ENCODE measurements around the gene TBC1D2B.
"Not testable (repeated sequence)": the region's sequence is repeated elsewhere in the genome, so short reads cannot be mapped to it uniquely, and the experiment has no call there.

TBC1D2B gene

GRCh38 chr15:78002996-78003395 is 74.5 kb downstream of the TBC1D2B start:
- Histone ChIP-seq H3K36me3 (ENCODE audit: control insufficient read depth, insufficient read depth, low read length) (no peaks in the 10 kb centered on the region), H3K4me3 (ENCODE audit: low read length) (no peak overlapping the region), H3K27me3 (ENCODE audit: control insufficient read depth, insufficient read depth, low read length) (no peaks in the 10 kb centered on the region), H3K9me3 (ENCODE audit: control insufficient read depth, insufficient read depth, low read length) (no peaks in the 10 kb centered on the region), H3K27ac (ENCODE audit: low read length) (no peak overlapping the region), H3K4me1 (ENCODE audit: control insufficient read depth, insufficient read depth, low read length) (no peaks in the 10 kb centered on the region; the same call in 1 of the 2 replicates)
- DNase-seq (ENCODE audit: low read depth, low spot score): no peak
- WGBS (ENCODE audit: insufficient coverage, insufficient read length): no CpG with 5 or more reads among the region's 7 CpGs

- no CpG with 5 or more reads among the region's 4 CpGs for WGBS (ENCODE audit: insufficient coverage, insufficient read length)
- no peaks in the 10 kb centered on the region for H3K36me3 ChIP-seq (ENCODE audit: control insufficient read depth, insufficient read depth, low read length)
- no peaks in the 10 kb centered on the region; the same call in 1 of the 2 replicates for H3K4me1 ChIP-seq (ENCODE audit: control insufficient read depth, insufficient read depth, low read length)
- H3K4me3 ChIP-seq (ENCODE audit: low read length): no peak overlapping the region
- no peaks in the 10 kb centered on the region for H3K27me3 ChIP-seq (ENCODE audit: control insufficient read depth, insufficient read depth, low read length)
- H3K27ac ChIP-seq (ENCODE audit: low read length): no peak overlapping the region
- DNase-seq (ENCODE audit: low read depth, low spot score): no peak
- no peaks in the 10 kb centered on the region for H3K9me3 ChIP-seq (ENCODE audit: control insufficient read depth, insufficient read depth, low read length)
Observed at GRCh38 chr15:78001656-78002055, 75.9 kb downstream of the TBC1D2B start.

GRCh38 chr15:78000927-78001249 is 76.6 kb downstream of the TBC1D2B start:
- Histone ChIP-seq H3K36me3 (ENCODE audit: control insufficient read depth, insufficient read depth, low read length) (no peaks in the 10 kb centered on the region), H3K4me3 (ENCODE audit: low read length) (no peak overlapping the region), H3K27me3 (ENCODE audit: control insufficient read depth, insufficient read depth, low read length) (no peaks in the 10 kb centered on the region), H3K27ac (ENCODE audit: low read length) (no peak overlapping the region), H3K9me3 (ENCODE audit: control insufficient read depth, insufficient read depth, low read length) (no peaks in the 10 kb centered on the region), H3K4me1 (ENCODE audit: control insufficient read depth, insufficient read depth, low read length) (no peaks in the 10 kb centered on the region; the same call in 1 of the 2 replicates)
- WGBS (ENCODE audit: insufficient coverage, insufficient read length): no CpG with 5 or more reads among the region's 6 CpGs
- no peak for DNase-seq (ENCODE audit: low read depth, low spot score)

- no peaks in the 10 kb centered on the region for H3K36me3 ChIP-seq (ENCODE audit: control insufficient read depth, insufficient read depth, low read length)
- DNase-seq (ENCODE audit: low read depth, low spot score): peak; percentile 86
- WGBS (ENCODE audit: insufficient coverage, insufficient read length): no CpG with 5 or more reads among the region's 24 CpGs
- no peak overlapping the region for H3K27ac ChIP-seq (ENCODE audit: low read length)
- no peak overlapping the region for H3K4me3 ChIP-seq (ENCODE audit: low read length)
- no peaks in the 10 kb centered on the region; the same call in 1 of the 2 replicates for H3K4me1 ChIP-seq (ENCODE audit: control insufficient read depth, insufficient read depth, low read length)
- no peaks in the 10 kb centered on the region for H3K9me3 ChIP-seq (ENCODE audit: control insufficient read depth, insufficient read depth, low read length)
- H3K27me3 ChIP-seq (ENCODE audit: control insufficient read depth, insufficient read depth, low read length): no peaks in the 10 kb centered on the region
Observed at GRCh38 chr15:78000091-78000926, 77.2 kb downstream of the TBC1D2B start.

GRCh38 chr15:77999486-77999885 is 78.0 kb downstream of the TBC1D2B start:
- no peak overlapping the region for H3K27ac ChIP-seq (ENCODE audit: low read length)
- no peaks in the 10 kb centered on the region for H3K9me3 ChIP-seq (ENCODE audit: control insufficient read depth, insufficient read depth, low read length)
- no peak overlapping the region for H3K4me3 ChIP-seq (ENCODE audit: low read length)
- no CpG with 5 or more reads among the region's 15 CpGs for WGBS (ENCODE audit: insufficient coverage, insufficient read length)
- no peak for DNase-seq (ENCODE audit: low read depth, low spot score)
- H3K4me1 ChIP-seq (ENCODE audit: control insufficient read depth, insufficient read depth, low read length): no peaks in the 10 kb centered on the region; the same call in 1 of the 2 replicates
- H3K36me3 ChIP-seq (ENCODE audit: control insufficient read depth, insufficient read depth, low read length): no peaks in the 10 kb centered on the region
- no peaks in the 10 kb centered on the region for H3K27me3 ChIP-seq (ENCODE audit: control insufficient read depth, insufficient read depth, low read length)

- Histone ChIP-seq H3K4me3 (ENCODE audit: low read length) (no peak overlapping the region), H3K27me3 (ENCODE audit: control insufficient read depth, insufficient read depth, low read length) (no peaks in the 10 kb centered on the region), H3K27ac (ENCODE audit: low read length) (no peak overlapping the region), H3K36me3 (ENCODE audit: control insufficient read depth, insufficient read depth, low read length) (no peaks in the 10 kb centered on the region), H3K4me1 (ENCODE audit: control insufficient read depth, insufficient read depth, low read length) (no peaks in the 10 kb centered on the region; the same call in 1 of the 2 replicates), H3K9me3 (ENCODE audit: control insufficient read depth, insufficient read depth, low read length) (no peaks in the 10 kb centered on the region)
- no peak for DNase-seq (ENCODE audit: low read depth, low spot score)
- no CpG with 5 or more reads among the region's 8 CpGs for WGBS (ENCODE audit: insufficient coverage, insufficient read length)
Observed at GRCh38 chr15:77998592-77998991, 78.9 kb downstream of the TBC1D2B start.

GRCh38 chr15:77997761-77998554 is 79.6 kb downstream of the TBC1D2B start:
- H3K27me3 ChIP-seq (ENCODE audit: control insufficient read depth, insufficient read depth, low read length); DNase-seq (ENCODE audit: low read depth, low spot score); H3K4me3 ChIP-seq (ENCODE audit: low read length); H3K4me1 ChIP-seq (ENCODE audit: control insufficient read depth, insufficient read depth, low read length); H3K9me3 ChIP-seq (ENCODE audit: control insufficient read depth, insufficient read depth, low read length); H3K27ac ChIP-seq (ENCODE audit: low read length); H3K36me3 ChIP-seq (ENCODE audit: control insufficient read depth, insufficient read depth, low read length): not testable (repeated sequence)
- no CpG with 5 or more reads among the region's 23 CpGs for WGBS (ENCODE audit: insufficient coverage, insufficient read length)

GRCh38 chr15:77997221-77997620 is 80.3 kb downstream of the TBC1D2B start:
- not testable (repeated sequence) for H3K27me3 ChIP-seq (ENCODE audit: control insufficient read depth, insufficient read depth, low read length); DNase-seq (ENCODE audit: low read depth, low spot score); H3K4me3 ChIP-seq (ENCODE audit: low read length); H3K4me1 ChIP-seq (ENCODE audit: control insufficient read depth, insufficient read depth, low read length); H3K27ac ChIP-seq (ENCODE audit: low read length); H3K9me3 ChIP-seq (ENCODE audit: control insufficient read depth, insufficient read depth, low read length); H3K36me3 ChIP-seq (ENCODE audit: control insufficient read depth, insufficient read depth, low read length)
- no CpG with 5 or more reads among the region's 6 CpGs for WGBS (ENCODE audit: insufficient coverage, insufficient read length)

- not testable (repeated sequence) for H3K36me3 ChIP-seq (ENCODE audit: control insufficient read depth, insufficient read depth, low read length); H3K4me1 ChIP-seq (ENCODE audit: control insufficient read depth, insufficient read depth, low read length); H3K9me3 ChIP-seq (ENCODE audit: control insufficient read depth, insufficient read depth, low read length); DNase-seq (ENCODE audit: low read depth, low spot score); H3K4me3 ChIP-seq (ENCODE audit: low read length); H3K27ac ChIP-seq (ENCODE audit: low read length); H3K27me3 ChIP-seq (ENCODE audit: control insufficient read depth, insufficient read depth, low read length)
- WGBS (ENCODE audit: insufficient coverage, insufficient read length): no CpG with 5 or more reads among the region's 4 CpGs
Observed at GRCh38 chr15:77996713-77997171, 80.8 kb downstream of the TBC1D2B start.

GRCh38 chr15:77996226-77996625 is 81.3 kb downstream of the TBC1D2B start:
- not testable (repeated sequence) for H3K9me3 ChIP-seq (ENCODE audit: control insufficient read depth, insufficient read depth, low read length); H3K4me3 ChIP-seq (ENCODE audit: low read length); H3K36me3 ChIP-seq (ENCODE audit: control insufficient read depth, insufficient read depth, low read length); H3K27ac ChIP-seq (ENCODE audit: low read length); H3K4me1 ChIP-seq (ENCODE audit: control insufficient read depth, insufficient read depth, low read length); DNase-seq (ENCODE audit: low read depth, low spot score); H3K27me3 ChIP-seq (ENCODE audit: control insufficient read depth, insufficient read depth, low read length)
- WGBS (ENCODE audit: insufficient coverage, insufficient read length): no CpG with 5 or more reads among the region's 8 CpGs

All from iPS DF 6.9 (cell line).